K562 (cell line): ENCODE measurements around the gene MCRS1. TPM values are rescaled to one million over a fixed set of nuclear protein-coding genes. Genes with fewer than 3 reads are reported as not detected.

Experiments
- ATAC-seq: fragments of 200-7000 bp; cut with Tn5 transposase; 3 replicates; pipeline ENCODE4 v1.9.1; 2020; ENCODE audit warnings: moderate library complexity
- BruUV-seq: library from RNA; stranded (reverse); fragments of 400-500 nt; replicated peaks from 2 replicates; lab custom pipeline; 2021; lab: Mats Ljungman, UMichigan
- CTCF ChIA-PET: fragments of 300-600 bp; formaldehyde crosslinking; extraction: SDS; loops from one replicate; lab custom pipeline; 2021; ENCODE audit warnings: low intra/inter-chr PET ratio; lab: Yijun Ruan, JAX
- POLR2A ChIA-PET: fragments of 300-600, 350-650 bp; sonication (Branson Sonifier 250); formaldehyde crosslinking; extraction: SDS; loops from one replicate; lab custom pipeline; 2021; ENCODE audit warnings: antibody characterized with exemption, inconsistent platforms; lab: Yijun Ruan, JAX
- DNase-seq, 4 experiments: peaks; one replicate each; pipeline versions ENCODE4 v3.0.0 to v3.0.0-alpha.2; 2011 to 2018; ENCODE audit warnings: low spot score in 3 of 4, mixed read lengths in 3 of 4; ENCODE audit errors: extremely low read depth in 1 of 4
- FAIRE-seq: peaks from 2 replicates; lab custom pipeline; 2011; peaks lifted over from hg19 to GRCh38; lab: Jason Lieb, UNC
- H2AFZ ChIP-seq: 2 replicates; pipeline ENCODE4 v1.6.0; 2011; ENCODE audit warnings: low read depth, low read length, control low read depth, inconsistent platforms
- H3K27ac ChIP-seq: fragments of 200-600 bp; 3 replicates; pipeline ENCODE4 v1.8.0; 2011; ENCODE audit warnings: low read depth, mild to moderate bottlenecking, control low read depth, inconsistent platforms, low read length, moderate library complexity, mixed read lengths; ENCODE audit errors: extremely low read depth
- H3K27me3 ChIP-seq, 2 experiments: fragments of 300-600 bp in 1 of 2; 2 replicates in 1 of 2; 3 replicates in 1 of 2; pipeline versions ENCODE4 v1.6.0 to v1.8.0; 2011; ENCODE audit warnings: inconsistent platforms in 2 of 2, low read length in 2 of 2, mild to moderate bottlenecking in 1 of 2, mixed read lengths in 1 of 2, moderate library complexity in 1 of 2; ENCODE audit not compliant: control insufficient read depth in 2 of 2, insufficient read depth in 2 of 2
- H3K36me3 ChIP-seq: fragments of 300-600 bp; 3 replicates; pipeline ENCODE4 v1.8.0; 2011; ENCODE audit warnings: mild to moderate bottlenecking, low read length, inconsistent platforms; ENCODE audit not compliant: control insufficient read depth, insufficient read depth
- H3K4me1 ChIP-seq, 2 experiments: fragments of 200-600 bp in 1 of 2; replicated peaks in 1 of 2; 2 replicates in 1 of 2; 3 replicates in 1 of 2; pipeline versions ENCODE4 v1.5.1 to v1.8.0; 2011; ENCODE audit warnings: inconsistent platforms in 2 of 2, low read length in 2 of 2, mild to moderate bottlenecking in 1 of 2, mixed read lengths in 1 of 2, moderate library complexity in 1 of 2; ENCODE audit not compliant: control insufficient read depth in 2 of 2, insufficient read depth in 2 of 2
- H3K4me2 ChIP-seq: 2 replicates; pipeline ENCODE4 v1.6.1; 2011; ENCODE audit warnings: low read length, control low read depth, inconsistent platforms, mixed read lengths; ENCODE audit not compliant: insufficient read depth
- H3K4me3 ChIP-seq: fragments of 200-600 bp; sonication (generic), shearing (Covaris generic); 2 replicates; pipeline ENCODE4 v1.5.1; 2016; ENCODE audit warnings: control low read depth, inconsistent platforms
- H3K79me2 ChIP-seq: fragments of 200-600 bp; 3 replicates; pipeline ENCODE4 v1.8.0; 2011; ENCODE audit warnings: low read length, inconsistent platforms; ENCODE audit not compliant: control insufficient read depth, insufficient read depth
- H3K9ac ChIP-seq, 2 experiments: 2 replicates each; pipeline versions ENCODE4 v1.6.0 to v1.6.1; 2011; ENCODE audit warnings: low read depth in 2 of 2, low read length in 2 of 2, control low read depth in 1 of 2, inconsistent platforms in 1 of 2, mild to moderate bottlenecking in 1 of 2, mixed read lengths in 1 of 2; ENCODE audit not compliant: insufficient read depth in 1 of 2
- H3K9me1 ChIP-seq: one replicate; pipeline ENCODE4 v1.6.0; 2011; ENCODE audit warnings: inconsistent platforms, mild to moderate bottlenecking, low read length, moderate library complexity; ENCODE audit not compliant: control insufficient read depth, insufficient read depth
- H3K9me3 ChIP-seq: replicated peaks from 2 replicates; pipeline ENCODE4 v1.5.1; 2011; ENCODE audit warnings: low read depth, low read length, inconsistent platforms; ENCODE audit not compliant: control insufficient read depth, insufficient read depth
- H4K20me1 ChIP-seq: replicated peaks from 2 replicates; pipeline ENCODE4 v1.6.1; 2011; ENCODE audit warnings: low read length, inconsistent platforms, mixed read lengths; ENCODE audit not compliant: control insufficient read depth, insufficient read depth
- BHLHE40 ChIP-seq: IDR thresholded peaks from 2 replicates; pipeline ENCODE4 v1.6.1; 2011; ENCODE audit warnings: low read length, improper control_type of control experiment
- MCM3 ChIP-seq: fragments of 450-650 bp; IDR thresholded peaks from 2 replicates; pipeline ENCODE4 v1.6.1; 2016
- MED1 ChIP-seq: sonication (generic); formaldehyde crosslinking; IDR thresholded peaks from 2 replicates; pipeline ENCODE4 v1.8.1; 2023; ENCODE audit warnings: missing genetic modification reagents, borderline replicate concordance
- U2AF1 ChIP-seq: fragments of 200-400 bp; formaldehyde crosslinking; optimal IDR thresholded peaks from 2 replicates; pipeline ENCODE3; 2017; ENCODE audit warnings: mild to moderate bottlenecking, low read depth, low read length, moderate library complexity
- WGBS: fragments of 100-300 bp; shearing (Covaris generic); methylation state at CpG from one replicate; pipeline ENCODE4 v1.1.6; 2016; ENCODE audit warnings: low coverage, mixed read lengths; ENCODE audit not compliant: insufficient coverage; ENCODE audit errors: missing lambda C conversion rate; 5-methylcytosine and 5-hydroxymethylcytosine counted together
- in situ Hi-C: fragments of 300-500 bp; cut with MboI; formaldehyde crosslinking; loops from 4 replicates; pipeline ENCODE4 v1.15.0; 2018; ENCODE audit warnings: inconsistent platforms, mixed read lengths
- intact Hi-C: fragments of 100-400 bp; cut with micrococcal nuclease; formaldehyde crosslinking; loops from 2 replicates; pipeline ENCODE4 v1.14.2; 2022
- polyA plus RNA-seq, 8 experiments: library from polyadenylated mRNA; depleted of rRNA in 4 of 8; stranded (reverse) in 5 of 8; unstranded in 3 of 8; fragments of >200 nt; fragmentation: Nextera tagmentation in 2 of 8; fragmentation: Illumina TruSeq in 1 of 8; extraction: Ambion mirVana in 2 of 8; extraction: Trizol in 1 of 8; gene quantifications; 2 replicates each; pipeline versions ENCODE4 v1.2.1 to v1.2.3, GENCODE V29; 2011 to 2014; ENCODE audit warnings: inconsistent platforms in 1 of 8, missing spikeins in 1 of 8
- total RNA-seq, 7 experiments: library from RNA; depleted of rRNA in 6 of 7; stranded (reverse); fragments of >200 nt in 6 of 7; fragmentation: Illumina TruSeq in 2 of 7; extraction: Trizol in 2 of 7; gene quantifications; 2 replicates each; pipeline versions ENCODE4 v1.2.1 to v1.2.3, GENCODE V29; 2011 to 2021; ENCODE audit warnings: low replicate concordance in 1 of 7
- TF ChIP-seq, protein P1 (sequence below): fragments of 250-450 bp; sonication (Bioruptor Pico); IDR thresholded peaks from 2 replicates; pipeline ENCODE4 v1.5.1; 2021; ENCODE audit warnings: mild to moderate bottlenecking

MCRS1 gene
- total and polyA plus RNA-seq, 9 of the 15 experiments (the other 6 are each of a cell fraction or from before 2014, with no cell fraction given): 50.0 to 100 (median 73.2) TPM

DNA sequence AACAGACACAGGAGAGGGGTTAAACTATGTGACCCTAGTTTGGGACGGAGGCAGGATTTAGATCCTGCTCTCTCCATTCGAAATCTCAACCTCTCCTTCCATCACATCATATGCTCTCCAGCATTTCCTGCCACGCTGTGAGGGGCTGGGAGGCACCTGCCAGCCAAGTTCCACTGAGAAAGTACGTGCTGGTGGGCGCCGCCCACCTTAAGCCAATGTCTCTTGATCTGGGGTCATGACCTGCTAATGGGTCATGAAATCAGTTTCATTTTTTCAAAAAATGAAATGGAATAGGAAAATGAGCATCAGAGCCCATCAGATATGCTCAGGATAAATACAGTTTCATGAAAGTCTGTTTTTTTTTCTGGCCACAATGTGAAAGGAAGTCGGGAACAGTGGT lies 7.2 kb downstream of the MCRS1 start:
- no peak overlapping the region for H3K27ac ChIP-seq
- no peaks in the 10 kb centered on the region for H4K20me1 ChIP-seq
- H3K36me3 ChIP-seq: peaks cover 88% of the 10 kb centered on the region; the same call in 2 of the 3 replicates
- no peaks in the 10 kb centered on the region for H3K9me3 ChIP-seq
- H3K4me1 ChIP-seq: peaks cover 0 to 12% of the 10 kb centered on the region in 2 experiments; a peak in 1 of 5 replicates
- intact Hi-C loops: no loop called here
- ATAC-seq (no peak), FAIRE-seq (no peak), DNase-seq (no peak)
- CTCF ChIA-PET: no interaction called here
- in situ Hi-C loops: no loop called here
- no peak overlapping the region for H3K4me3 ChIP-seq
- TF ChIP-seq, protein P1, sequence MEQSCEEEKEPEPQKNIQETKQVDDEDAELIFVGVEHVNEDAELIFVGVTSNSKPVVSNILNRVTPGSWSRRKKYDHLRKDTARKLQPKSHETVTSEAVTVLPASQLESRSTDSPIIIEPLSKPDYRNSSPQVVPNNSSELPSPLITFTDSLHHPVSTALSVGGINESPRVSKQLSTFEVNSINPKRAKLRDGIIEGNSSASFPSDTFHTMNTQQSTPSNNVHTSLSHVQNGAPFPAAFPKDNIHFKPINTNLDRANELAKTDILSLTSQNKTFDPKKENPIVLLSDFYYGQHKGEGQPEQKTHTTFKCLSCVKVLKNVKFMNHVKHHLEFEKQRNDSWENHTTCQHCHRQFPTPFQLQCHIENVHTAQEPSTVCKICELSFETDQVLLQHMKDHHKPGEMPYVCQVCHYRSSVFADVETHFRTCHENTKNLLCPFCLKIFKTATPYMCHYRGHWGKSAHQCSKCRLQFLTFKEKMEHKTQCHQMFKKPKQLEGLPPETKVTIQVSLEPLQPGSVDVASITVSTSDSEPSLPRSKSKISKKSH (CRISPR knock-in tag): no peak
- TF ChIP-seq U2AF1 (no peak), BHLHE40 (no peak), MCM3 (no peak), MED1 (CRISPR knock-in tag) (no peak)
- H3K9me1 ChIP-seq: no peaks in the 10 kb centered on the region
- H3K4me2 ChIP-seq: no peak overlapping the region
- 87% methylated on average over 7 of the region's 7 CpGs for WGBS
- BruUV-seq: no TSS peak
- H2AFZ ChIP-seq: no peak overlapping the region
- H3K9ac ChIP-seq: no peak overlapping the region
- no peaks in the 10 kb centered on the region for H3K79me2 ChIP-seq
- no peaks in the 10 kb centered on the region for H3K27me3 ChIP-seq
- POLR2A ChIA-PET: interaction anchor here (0.6 to 2.1 kb wide), 2 partner anchors 10 to 102 kb away, joined by 3 to 6 read pairs; no protein-coding TSS in a partner anchor
